ENCODE data around the gene SDF4. TPM values are rescaled to one million over a fixed set of nuclear protein-coding genes. Genes with fewer than 3 reads are reported as not detected.

Gene SDF4
- total RNA-seq, 1 experiment from 2014 or later, result 82.0 TPM

GRCh38 chr1:1243266-1243660 is 11.5 kb upstream of the SDF4 start:
- Histone ChIP-seq H2BK20ac (ENCODE audit: low read depth, low read length, poor library complexity, severe bottlenecking) (no peak overlapping the region), H3K27ac (ENCODE audit: insufficient read length, low read depth, low read length) (no peak overlapping the region), H2BK15ac (ENCODE audit: low read depth, low read length) (no peak overlapping the region), H3K9me3 (ENCODE audit: control insufficient read depth, low read depth, low read length) (no peaks in the 10 kb centered on the region), H3K4me2 (ENCODE audit: insufficient read depth, insufficient read length, low read length) (no peak overlapping the region), H3T11ph (ENCODE audit: low read length) (no peak overlapping the region), H3K18ac (ENCODE audit: insufficient read length, low read depth, low read length) (no peak overlapping the region), H3K23ac (ENCODE audit: insufficient read length, low read depth, low read length) (no peak overlapping the region), H4K20me1 (ENCODE audit: control insufficient read depth, insufficient read depth, insufficient read length) (no peaks in the 10 kb centered on the region), H2AK5ac (ENCODE audit: insufficient read length, low read length) (no peak overlapping the region), H3K79me1 (ENCODE audit: insufficient read depth, low read depth, low read length, poor library complexity, severe bottlenecking) (no peaks in the 10 kb centered on the region), H4K8ac (replicated peaks; ENCODE audit: insufficient read length, low read depth, low read length) (no peak overlapping the region), H3K9ac (ENCODE audit: extremely low read depth, insufficient read length, low read length) (no peak overlapping the region), H3K79me2 (ENCODE audit: insufficient read depth, low read length) (no peaks in the 10 kb centered on the region), H2BK12ac (ENCODE audit: insufficient read length, low read depth, low read length) (no peak overlapping the region), H4K91ac (ENCODE audit: insufficient read length, low read depth, low read length) (no peak overlapping the region), H2BK120ac (ENCODE audit: low read depth, low read length, poor library complexity, severe bottlenecking) (no peak overlapping the region), H3K4me1 (ENCODE audit: insufficient read depth, low read length) (no peaks in the 10 kb centered on the region), H2AFZ (ENCODE audit: low read length) (no peak overlapping the region), H3K4ac (ENCODE audit: low read depth, low read length) (no peak overlapping the region), H4K5ac (ENCODE audit: insufficient read length, low read depth, low read length) (no peak overlapping the region), H3K14ac (ENCODE audit: insufficient read depth, low read length) (no peak overlapping the region; the same call in 1 of the 2 replicates), H3K27me3 (ENCODE audit: insufficient read depth, low read length) (no peaks in the 10 kb centered on the region), H2BK5ac (ENCODE audit: insufficient read length, low read length) (no peak overlapping the region), H3K23me2 (ENCODE audit: insufficient read length, low read depth, low read length, poor library complexity, severe bottlenecking) (no peaks in the 10 kb centered on the region), H3K56ac (ENCODE audit: insufficient read length, low read depth, low read length) (no peak overlapping the region)
- no peak overlapping the region for H3K27ac Mint-ChIP-seq
- H3K4me1 Mint-ChIP-seq, result peaks cover 0 to 4% of the 10 kb centered on the region in 2 experiments; a peak in 2 of 4 replicates
- no CpG with 5 or more reads among the region's 23 CpGs for WGBS (ENCODE audit: extremely low coverage, insufficient read length, low lambda C conversion rate)
- H3K9me3 Mint-ChIP-seq, result no peaks in the 10 kb centered on the region
- no peak for DNase-seq
- H3K36me3 Mint-ChIP-seq (ENCODE audit: insufficient read depth in 1 of 3, low read depth in 3 of 3), result no peaks in the 10 kb centered on the region
- peaks cover 15% of the 10 kb centered on the region for H3K27me3 Mint-ChIP-seq (ENCODE audit: low read depth)
- no peak overlapping the region for H3K4me3 Mint-ChIP-seq
- TF ChIP-seq, protein P1, sequence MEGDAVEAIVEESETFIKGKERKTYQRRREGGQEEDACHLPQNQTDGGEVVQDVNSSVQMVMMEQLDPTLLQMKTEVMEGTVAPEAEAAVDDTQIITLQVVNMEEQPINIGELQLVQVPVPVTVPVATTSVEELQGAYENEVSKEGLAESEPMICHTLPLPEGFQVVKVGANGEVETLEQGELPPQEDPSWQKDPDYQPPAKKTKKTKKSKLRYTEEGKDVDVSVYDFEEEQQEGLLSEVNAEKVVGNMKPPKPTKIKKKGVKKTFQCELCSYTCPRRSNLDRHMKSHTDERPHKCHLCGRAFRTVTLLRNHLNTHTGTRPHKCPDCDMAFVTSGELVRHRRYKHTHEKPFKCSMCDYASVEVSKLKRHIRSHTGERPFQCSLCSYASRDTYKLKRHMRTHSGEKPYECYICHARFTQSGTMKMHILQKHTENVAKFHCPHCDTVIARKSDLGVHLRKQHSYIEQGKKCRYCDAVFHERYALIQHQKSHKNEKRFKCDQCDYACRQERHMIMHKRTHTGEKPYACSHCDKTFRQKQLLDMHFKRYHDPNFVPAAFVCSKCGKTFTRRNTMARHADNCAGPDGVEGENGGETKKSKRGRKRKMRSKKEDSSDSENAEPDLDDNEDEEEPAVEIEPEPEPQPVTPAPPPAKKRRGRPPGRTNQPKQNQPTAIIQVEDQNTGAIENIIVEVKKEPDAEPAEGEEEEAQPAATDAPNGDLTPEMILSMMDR (conservative IDR thresholded peaks at IDR 0.05), result no peak

Data from H9 (cell line).